Activated naive CD8-positive, alpha-beta T cell (primary cell): ENCODE measurements around the gene MTARC1.

Experiments
- H3K27ac Mint-ChIP-seq: one replicate; pipeline ENCODE4 v1.8.0; 2021; ENCODE audit warnings: mixed read lengths
- H3K27me3 Mint-ChIP-seq: one replicate; pipeline ENCODE4 v1.8.0; 2021; ENCODE audit warnings: mixed read lengths
- H3K36me3 Mint-ChIP-seq: one replicate; pipeline ENCODE4 v1.8.0; 2021; ENCODE audit warnings: mixed read lengths
- H3K4me1 Mint-ChIP-seq: one replicate; pipeline ENCODE4 v1.8.0; 2021; ENCODE audit warnings: low read depth, mixed read lengths
- H3K4me3 Mint-ChIP-seq: one replicate; pipeline ENCODE4 v1.8.0; 2021; ENCODE audit warnings: mild to moderate bottlenecking, mixed read lengths
- H3K9me3 Mint-ChIP-seq: one replicate; pipeline ENCODE4 v1.8.0; 2021; ENCODE audit warnings: low read depth, mixed read lengths

MTARC1 gene

DNA sequence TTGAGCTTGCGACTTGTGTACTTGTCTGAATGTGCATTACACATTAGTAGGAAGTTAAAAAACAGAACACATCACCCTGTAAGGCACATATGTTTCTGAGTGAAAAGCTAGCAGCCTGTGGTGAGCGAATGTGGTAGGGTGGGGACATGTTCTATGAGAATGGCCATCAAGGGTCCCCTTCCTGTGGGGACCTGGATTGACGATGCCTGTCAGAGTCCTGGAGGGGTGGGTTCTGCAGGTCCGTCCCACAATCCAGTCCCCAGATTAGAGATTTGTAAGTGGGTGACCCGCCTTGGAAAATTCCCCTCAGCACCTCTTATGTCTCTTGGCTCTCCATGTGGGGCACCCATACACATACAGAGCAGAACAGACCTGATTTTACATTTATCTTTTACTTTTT is 40.0 kb downstream of the MTARC1 start:
- H3K36me3 Mint-ChIP-seq: no peaks in the 10 kb centered on the region

DNA sequence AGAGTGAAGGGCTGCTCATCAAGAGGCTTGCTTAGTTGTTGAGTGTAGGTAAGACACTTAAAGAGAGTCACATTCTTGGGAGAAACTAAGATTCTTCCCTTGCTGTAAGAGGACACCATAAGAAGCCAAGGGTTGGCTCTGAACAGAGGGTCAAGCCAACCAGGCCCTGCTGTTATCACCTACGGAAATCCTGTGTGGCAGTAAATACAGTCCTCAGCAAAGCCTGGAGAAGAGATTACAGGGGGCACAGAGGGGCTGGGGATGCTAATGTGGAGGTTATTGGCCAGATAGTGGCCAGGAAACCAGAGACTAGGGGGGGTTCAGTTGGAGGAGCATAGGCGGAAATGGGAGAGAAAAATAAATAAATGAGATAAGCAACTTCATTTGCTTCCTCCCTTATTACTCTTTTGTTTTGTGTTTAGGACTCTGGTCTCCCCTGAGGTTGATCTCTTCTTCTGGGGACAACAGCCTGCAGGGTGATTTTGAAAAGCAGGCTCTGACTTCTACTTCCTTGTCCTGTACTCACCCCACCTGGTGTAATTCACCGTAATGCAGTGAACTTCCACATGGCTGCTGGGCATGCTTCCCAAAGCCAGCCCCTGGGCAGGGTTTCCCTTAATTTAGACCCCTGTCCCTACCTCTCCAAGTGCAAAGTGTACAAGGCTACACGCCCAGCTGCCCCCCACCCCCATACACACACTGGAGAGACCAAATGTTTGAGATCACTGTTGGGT is 40.9 kb downstream of the MTARC1 start:
- Mint-ChIP-seq H3K36me3 (no peaks in the 10 kb centered on the region), H3K4me3 (no peak overlapping the region), H3K27ac (no peak overlapping the region), H3K27me3 (peaks cover 3% of the 10 kb centered on the region), H3K9me3 (no peaks in the 10 kb centered on the region), H3K4me1 (no peaks in the 10 kb centered on the region)

More for the DNA sequence above, 40.0 kb downstream of the MTARC1 start:
- no peak overlapping the region for H3K4me3 Mint-ChIP-seq
- peaks cover 3% of the 10 kb centered on the region for H3K27me3 Mint-ChIP-seq
- H3K4me1 Mint-ChIP-seq: no peaks in the 10 kb centered on the region
- no peak overlapping the region for H3K27ac Mint-ChIP-seq
- no peaks in the 10 kb centered on the region for H3K9me3 Mint-ChIP-seq

DNA sequence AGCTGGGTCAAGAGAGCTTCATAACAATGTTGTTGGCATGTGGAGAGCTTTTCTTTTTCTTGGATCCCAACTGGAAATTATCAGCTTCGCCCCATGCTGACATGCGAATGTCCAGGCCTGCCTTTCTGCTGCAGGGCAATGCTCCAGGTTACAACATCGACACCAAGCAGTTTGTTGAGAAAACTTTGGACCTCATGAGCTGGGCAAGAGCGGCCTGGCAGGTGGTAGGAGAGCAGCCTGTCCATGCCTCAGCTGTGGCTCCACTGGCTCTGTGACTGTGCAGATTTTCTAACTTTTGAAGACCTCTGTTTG is 41.4 kb downstream of the MTARC1 start:
- Mint-ChIP-seq H3K4me3 (no peak overlapping the region), H3K27ac (no peak overlapping the region), H3K9me3 (no peaks in the 10 kb centered on the region), H3K36me3 (no peaks in the 10 kb centered on the region), H3K4me1 (no peaks in the 10 kb centered on the region), H3K27me3 (peaks cover 3% of the 10 kb centered on the region)

DNA sequence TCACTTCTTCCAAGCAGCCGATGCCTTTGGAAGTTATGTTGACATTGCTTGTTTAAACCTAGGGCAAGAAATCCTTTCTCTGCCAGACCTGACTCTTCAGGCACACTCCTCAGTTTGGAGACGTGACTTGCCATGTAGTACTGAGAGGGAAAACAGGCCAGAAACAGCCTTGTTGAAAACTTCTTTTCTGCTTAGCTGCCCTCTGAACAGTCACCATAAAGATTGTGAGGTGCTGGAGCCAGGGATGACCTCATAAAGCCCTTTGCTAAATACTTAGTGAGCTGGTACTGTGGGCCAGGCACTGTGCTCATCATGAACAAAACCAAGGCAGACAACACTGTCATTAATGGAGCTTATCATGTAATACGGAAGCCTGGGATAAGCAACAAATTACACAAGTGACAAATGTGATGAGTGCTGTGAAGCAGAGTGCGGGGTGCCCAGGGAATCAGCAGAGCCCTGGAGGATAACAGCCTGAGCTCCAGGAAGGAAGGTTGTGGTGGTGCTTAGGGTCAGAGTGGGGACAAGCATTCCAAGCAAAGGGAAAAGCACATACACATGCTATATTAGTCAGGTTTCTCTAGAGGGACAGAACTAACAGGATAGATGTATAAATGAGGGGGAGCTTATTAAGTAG is 42.4 kb downstream of the MTARC1 start:
- Mint-ChIP-seq H3K27ac (no peak overlapping the region), H3K4me3 (no peak overlapping the region), H3K9me3 (no peaks in the 10 kb centered on the region), H3K27me3 (peaks cover 5% of the 10 kb centered on the region), H3K4me1 (no peaks in the 10 kb centered on the region), H3K36me3 (no peaks in the 10 kb centered on the region)

DNA sequence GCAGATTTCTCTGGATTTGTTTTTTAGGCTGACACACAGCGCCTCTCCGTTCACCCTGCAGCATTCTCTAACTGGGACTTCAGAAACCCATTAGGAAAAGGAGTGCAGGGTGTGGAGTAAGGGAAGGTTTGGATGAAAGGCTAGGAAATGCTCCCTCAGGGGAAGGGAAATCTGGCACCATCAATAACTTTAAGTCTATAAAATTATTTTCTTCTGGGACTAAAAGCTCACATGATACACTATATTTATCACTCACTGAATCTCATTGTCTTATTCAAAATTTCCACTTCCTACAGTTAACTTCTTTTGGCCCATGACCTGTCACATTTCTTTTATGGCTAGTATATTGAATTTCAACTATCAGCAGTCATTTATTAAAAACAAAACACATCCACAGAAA is 46.7 kb downstream of the MTARC1 start:
- Mint-ChIP-seq H3K9me3 (no peaks in the 10 kb centered on the region), H3K27ac (no peak overlapping the region), H3K36me3 (no peaks in the 10 kb centered on the region), H3K4me1 (no peaks in the 10 kb centered on the region), H3K4me3 (no peak overlapping the region), H3K27me3 (peaks cover 3% of the 10 kb centered on the region)

DNA sequence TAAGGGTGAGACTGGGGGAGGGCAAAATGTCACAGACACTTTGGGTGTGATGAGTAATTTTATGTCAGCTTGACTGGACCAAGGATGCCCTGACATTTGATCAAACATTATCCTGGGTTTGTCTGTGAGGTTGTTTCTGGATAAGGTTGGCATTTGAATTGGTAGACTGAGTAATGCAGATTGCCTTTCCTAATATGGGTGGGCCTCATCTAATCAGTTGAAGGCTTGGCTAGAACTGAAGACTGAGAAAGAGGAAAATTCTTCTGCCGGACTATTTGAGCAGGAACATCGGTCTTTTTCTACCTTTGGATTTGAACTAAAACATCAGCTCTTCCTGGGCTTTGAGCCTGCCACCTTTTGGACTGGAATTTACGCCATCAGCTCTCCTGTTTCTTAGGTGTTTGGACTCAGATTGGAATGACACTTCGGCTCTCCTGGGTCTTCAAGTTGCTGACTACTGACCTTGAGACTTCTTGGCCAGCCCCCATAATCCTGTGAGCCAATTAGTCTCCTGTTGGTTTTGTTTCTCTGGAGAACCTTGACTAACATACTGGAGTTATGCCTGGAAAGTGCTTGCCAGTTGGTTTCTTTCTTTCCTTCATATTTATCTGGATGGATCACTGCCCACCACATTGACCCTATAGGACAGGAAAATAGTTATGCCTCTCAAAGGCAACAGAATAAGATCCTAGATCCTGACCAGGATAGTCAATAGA is 47.6 kb downstream of the MTARC1 start:
- Mint-ChIP-seq H3K27ac (no peak overlapping the region), H3K27me3 (peaks cover 3% of the 10 kb centered on the region), H3K4me1 (no peaks in the 10 kb centered on the region), H3K36me3 (no peaks in the 10 kb centered on the region), H3K9me3 (no peaks in the 10 kb centered on the region), H3K4me3 (no peak overlapping the region)
